ENCODE results near the gene MRO. TPM values are rescaled to one million over a fixed set of nuclear protein-coding genes. Genes with fewer than 3 reads are reported as not detected.

Gene MRO
- total RNA-seq, 1 donor from 2014 or later = 0.18 TPM

GRCh38 chr18:50844554-50844953 is 24.7 kb upstream of the MRO start:
- Mint-ChIP-seq H3K4me3 (ENCODE audit: unreplicated experiment) (no peak overlapping the region), H3K27me3 (ENCODE audit: low read depth, unreplicated experiment) (no peaks in the 10 kb centered on the region), H3K36me3 (ENCODE audit: low read depth, unreplicated experiment) (no peaks in the 10 kb centered on the region), H3K9me3 (ENCODE audit: unreplicated experiment) (no peaks in the 10 kb centered on the region), H3K27ac (ENCODE audit: unreplicated experiment) (no peak overlapping the region), H3K4me1 (ENCODE audit: low read depth, unreplicated experiment) (peaks cover 8% of the 10 kb centered on the region)
- H3K36me3 ChIP-seq (ENCODE audit: insufficient read depth, low read length) = no peaks in the 10 kb centered on the region
- no peaks in the 10 kb centered on the region for H3K27me3 ChIP-seq (ENCODE audit: insufficient read depth, low read length)
- no peak for TF ChIP-seq EZH2 (IDR thresholded peaks at IDR 0.05; ENCODE audit: insufficient read depth, low read length)
- TF ChIP-seq, protein P1, sequence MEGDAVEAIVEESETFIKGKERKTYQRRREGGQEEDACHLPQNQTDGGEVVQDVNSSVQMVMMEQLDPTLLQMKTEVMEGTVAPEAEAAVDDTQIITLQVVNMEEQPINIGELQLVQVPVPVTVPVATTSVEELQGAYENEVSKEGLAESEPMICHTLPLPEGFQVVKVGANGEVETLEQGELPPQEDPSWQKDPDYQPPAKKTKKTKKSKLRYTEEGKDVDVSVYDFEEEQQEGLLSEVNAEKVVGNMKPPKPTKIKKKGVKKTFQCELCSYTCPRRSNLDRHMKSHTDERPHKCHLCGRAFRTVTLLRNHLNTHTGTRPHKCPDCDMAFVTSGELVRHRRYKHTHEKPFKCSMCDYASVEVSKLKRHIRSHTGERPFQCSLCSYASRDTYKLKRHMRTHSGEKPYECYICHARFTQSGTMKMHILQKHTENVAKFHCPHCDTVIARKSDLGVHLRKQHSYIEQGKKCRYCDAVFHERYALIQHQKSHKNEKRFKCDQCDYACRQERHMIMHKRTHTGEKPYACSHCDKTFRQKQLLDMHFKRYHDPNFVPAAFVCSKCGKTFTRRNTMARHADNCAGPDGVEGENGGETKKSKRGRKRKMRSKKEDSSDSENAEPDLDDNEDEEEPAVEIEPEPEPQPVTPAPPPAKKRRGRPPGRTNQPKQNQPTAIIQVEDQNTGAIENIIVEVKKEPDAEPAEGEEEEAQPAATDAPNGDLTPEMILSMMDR (IDR thresholded peaks at IDR 0.05; ENCODE audit: insufficient read depth, low read depth, low read length) = no peak
- no peak overlapping the region for H3K9ac ChIP-seq (ENCODE audit: low read length)
- no peak for FAIRE-seq
- H3K4me2 ChIP-seq (ENCODE audit: low read length) = no peak overlapping the region
- no peak overlapping the region for H2AFZ ChIP-seq (ENCODE audit: low read depth, low read length)
- peaks cover 5% of the 10 kb centered on the region for H3K4me1 ChIP-seq (ENCODE audit: insufficient read depth, low read length)
- no peaks in the 10 kb centered on the region for H4K20me1 ChIP-seq (ENCODE audit: insufficient read depth, low read length)
- no peaks in the 10 kb centered on the region for H3K79me2 ChIP-seq (ENCODE audit: insufficient read depth, low read length)
- H3K4me3 ChIP-seq (ENCODE audit: insufficient read depth, low read depth, low read length) = no peak overlapping the region
- DNase-seq (ENCODE audit: low read depth) = no peak
- H3K27ac ChIP-seq (ENCODE audit: low read depth, low read length) = no peak overlapping the region
- no peaks in the 10 kb centered on the region for H3K9me3 ChIP-seq (ENCODE audit: insufficient read depth, low read depth, low read length)

GRCh38 chr18:50842846-50843245 is 23.0 kb upstream of the MRO start:
- FAIRE-seq = no peak
- no peaks in the 10 kb centered on the region for H3K27me3 Mint-ChIP-seq (ENCODE audit: low read depth, unreplicated experiment)
- Histone ChIP-seq H3K27me3 (ENCODE audit: insufficient read depth, low read length) (no peaks in the 10 kb centered on the region), H3K36me3 (ENCODE audit: insufficient read depth, low read length) (no peaks in the 10 kb centered on the region), H3K4me2 (ENCODE audit: low read length) (no peak overlapping the region), H3K4me1 (ENCODE audit: insufficient read depth, low read length) (peaks cover 5% of the 10 kb centered on the region), H3K4me3 (ENCODE audit: insufficient read depth, low read depth, low read length) (no peak overlapping the region), H3K9ac (ENCODE audit: low read length) (no peak overlapping the region), H3K79me2 (ENCODE audit: insufficient read depth, low read length) (no peaks in the 10 kb centered on the region), H4K20me1 (ENCODE audit: insufficient read depth, low read length) (no peaks in the 10 kb centered on the region), H2AFZ (ENCODE audit: low read depth, low read length) (no peak overlapping the region), H3K9me3 (ENCODE audit: insufficient read depth, low read depth, low read length) (no peaks in the 10 kb centered on the region), H3K27ac (ENCODE audit: low read depth, low read length) (no peak overlapping the region)
- H3K36me3 Mint-ChIP-seq (ENCODE audit: low read depth, unreplicated experiment) = no peaks in the 10 kb centered on the region
- no peak for DNase-seq (ENCODE audit: low read depth)
- H3K4me3 Mint-ChIP-seq (ENCODE audit: unreplicated experiment) = no peak overlapping the region
- H3K27ac Mint-ChIP-seq (ENCODE audit: unreplicated experiment) = no peak overlapping the region
- TF ChIP-seq, protein P1 (IDR thresholded peaks at IDR 0.05; ENCODE audit: insufficient read depth, low read depth, low read length) = no peak
- H3K4me1 Mint-ChIP-seq (ENCODE audit: low read depth, unreplicated experiment) = peaks cover 8% of the 10 kb centered on the region
- no peaks in the 10 kb centered on the region for H3K9me3 Mint-ChIP-seq (ENCODE audit: unreplicated experiment)

GRCh38 chr18:50839996-50840395 is 20.2 kb upstream of the MRO start:
- H3K4me2 ChIP-seq (ENCODE audit: low read length) = no peak overlapping the region
- Mint-ChIP-seq H3K4me3 (ENCODE audit: unreplicated experiment) (no peak overlapping the region), H3K36me3 (ENCODE audit: low read depth, unreplicated experiment) (no peaks in the 10 kb centered on the region), H3K9me3 (ENCODE audit: unreplicated experiment) (no peaks in the 10 kb centered on the region), H3K27me3 (ENCODE audit: low read depth, unreplicated experiment) (no peaks in the 10 kb centered on the region), H3K4me1 (ENCODE audit: low read depth, unreplicated experiment) (peaks cover 9% of the 10 kb centered on the region), H3K27ac (ENCODE audit: unreplicated experiment) (no peak overlapping the region)
- no peaks in the 10 kb centered on the region for H3K36me3 ChIP-seq (ENCODE audit: insufficient read depth, low read length)
- no peaks in the 10 kb centered on the region for H3K79me2 ChIP-seq (ENCODE audit: insufficient read depth, low read length)
- no peak for TF ChIP-seq EZH2 (IDR thresholded peaks at IDR 0.05; ENCODE audit: insufficient read depth, low read length)
- TF ChIP-seq, protein P1 (IDR thresholded peaks at IDR 0.05; ENCODE audit: insufficient read depth, low read depth, low read length) = no peak
- no peaks in the 10 kb centered on the region for H3K9me3 ChIP-seq (ENCODE audit: insufficient read depth, low read depth, low read length)
- DNase-seq (ENCODE audit: low read depth) (no peak), FAIRE-seq (no peak)
- no peaks in the 10 kb centered on the region for H4K20me1 ChIP-seq (ENCODE audit: insufficient read depth, low read length)
- no peaks in the 10 kb centered on the region for H3K27me3 ChIP-seq (ENCODE audit: insufficient read depth, low read length)
- H3K27ac ChIP-seq (ENCODE audit: low read depth, low read length) = no peak overlapping the region
- peaks cover 4% of the 10 kb centered on the region for H3K4me1 ChIP-seq (ENCODE audit: insufficient read depth, low read length)
- no peak overlapping the region for H2AFZ ChIP-seq (ENCODE audit: low read depth, low read length)
- H3K4me3 ChIP-seq (ENCODE audit: insufficient read depth, low read depth, low read length) = no peak overlapping the region
- no peak overlapping the region for H3K9ac ChIP-seq (ENCODE audit: low read length)

All from astrocyte (in vitro differentiated cells and primary cell).